K562 (cell line): Measurements from ENCODE around the gene KCNK7. TPM values are rescaled to one million over a fixed set of nuclear protein-coding genes. Genes with fewer than 3 reads are reported as not detected.
"Not testable (repeated sequence)": the region's sequence is repeated elsewhere in the genome, so short reads cannot be mapped to it uniquely, and the experiment has no call there.

Experiments
- ATAC-seq: fragments of 200-7000 bp; cut with Tn5 transposase; 3 replicates; pipeline ENCODE4 v1.9.1; 2020; ENCODE audit warnings: moderate library complexity
- BruUV-seq: library from RNA; stranded (reverse); fragments of 400-500 nt; replicated peaks from 2 replicates; lab custom pipeline; 2021; lab: Mats Ljungman, UMichigan
- CTCF ChIA-PET: fragments of 300-600 bp; formaldehyde crosslinking; extraction: SDS; loops from one replicate; lab custom pipeline; 2021; ENCODE audit warnings: low intra/inter-chr PET ratio; lab: Yijun Ruan, JAX
- POLR2A ChIA-PET: fragments of 300-600, 350-650 bp; sonication (Branson Sonifier 250); formaldehyde crosslinking; extraction: SDS; loops from one replicate; lab custom pipeline; 2021; ENCODE audit warnings: antibody characterized with exemption, inconsistent platforms; lab: Yijun Ruan, JAX
- DNase-seq, 4 experiments: peaks; one replicate each; pipeline versions ENCODE4 v3.0.0 to v3.0.0-alpha.2; 2011 to 2018; ENCODE audit warnings: low spot score in 3 of 4, mixed read lengths in 3 of 4; ENCODE audit errors: extremely low read depth in 1 of 4
- FAIRE-seq: peaks from 2 replicates; lab custom pipeline; 2011; peaks lifted over from hg19 to GRCh38; lab: Jason Lieb, UNC
- H2AFZ ChIP-seq: 2 replicates; pipeline ENCODE4 v1.6.0; 2011; ENCODE audit warnings: low read depth, low read length, control low read depth, inconsistent platforms
- H3K27ac ChIP-seq: fragments of 200-600 bp; 3 replicates; pipeline ENCODE4 v1.8.0; 2011; ENCODE audit warnings: low read depth, mild to moderate bottlenecking, control low read depth, inconsistent platforms, low read length, moderate library complexity, mixed read lengths; ENCODE audit errors: extremely low read depth
- H3K27me3 ChIP-seq, 2 experiments: fragments of 300-600 bp in 1 of 2; 2 replicates in 1 of 2; 3 replicates in 1 of 2; pipeline versions ENCODE4 v1.6.0 to v1.8.0; 2011; ENCODE audit warnings: inconsistent platforms in 2 of 2, low read length in 2 of 2, mild to moderate bottlenecking in 1 of 2, mixed read lengths in 1 of 2, moderate library complexity in 1 of 2; ENCODE audit not compliant: control insufficient read depth in 2 of 2, insufficient read depth in 2 of 2
- H3K36me3 ChIP-seq: fragments of 300-600 bp; 3 replicates; pipeline ENCODE4 v1.8.0; 2011; ENCODE audit warnings: mild to moderate bottlenecking, low read length, inconsistent platforms; ENCODE audit not compliant: control insufficient read depth, insufficient read depth
- H3K4me1 ChIP-seq, 2 experiments: fragments of 200-600 bp in 1 of 2; replicated peaks in 1 of 2; 2 replicates in 1 of 2; 3 replicates in 1 of 2; pipeline versions ENCODE4 v1.5.1 to v1.8.0; 2011; ENCODE audit warnings: inconsistent platforms in 2 of 2, low read length in 2 of 2, mild to moderate bottlenecking in 1 of 2, mixed read lengths in 1 of 2, moderate library complexity in 1 of 2; ENCODE audit not compliant: control insufficient read depth in 2 of 2, insufficient read depth in 2 of 2
- H3K4me2 ChIP-seq: 2 replicates; pipeline ENCODE4 v1.6.1; 2011; ENCODE audit warnings: low read length, control low read depth, inconsistent platforms, mixed read lengths; ENCODE audit not compliant: insufficient read depth
- H3K4me3 ChIP-seq: fragments of 200-600 bp; sonication (generic), shearing (Covaris generic); 2 replicates; pipeline ENCODE4 v1.5.1; 2016; ENCODE audit warnings: control low read depth, inconsistent platforms
- H3K79me2 ChIP-seq: fragments of 200-600 bp; 3 replicates; pipeline ENCODE4 v1.8.0; 2011; ENCODE audit warnings: low read length, inconsistent platforms; ENCODE audit not compliant: control insufficient read depth, insufficient read depth
- H3K9ac ChIP-seq, 2 experiments: 2 replicates each; pipeline versions ENCODE4 v1.6.0 to v1.6.1; 2011; ENCODE audit warnings: low read depth in 2 of 2, low read length in 2 of 2, control low read depth in 1 of 2, inconsistent platforms in 1 of 2, mild to moderate bottlenecking in 1 of 2, mixed read lengths in 1 of 2; ENCODE audit not compliant: insufficient read depth in 1 of 2
- H3K9me1 ChIP-seq: one replicate; pipeline ENCODE4 v1.6.0; 2011; ENCODE audit warnings: inconsistent platforms, mild to moderate bottlenecking, low read length, moderate library complexity; ENCODE audit not compliant: control insufficient read depth, insufficient read depth
- H3K9me3 ChIP-seq: replicated peaks from 2 replicates; pipeline ENCODE4 v1.5.1; 2011; ENCODE audit warnings: low read depth, low read length, inconsistent platforms; ENCODE audit not compliant: control insufficient read depth, insufficient read depth
- H4K20me1 ChIP-seq: replicated peaks from 2 replicates; pipeline ENCODE4 v1.6.1; 2011; ENCODE audit warnings: low read length, inconsistent platforms, mixed read lengths; ENCODE audit not compliant: control insufficient read depth, insufficient read depth
- BCOR ChIP-seq: fragments of 450-650 bp; IDR thresholded peaks from 2 replicates; pipeline ENCODE4 v1.6.1; 2016
- ESRRA ChIP-seq: fragments of 450-650 bp; IDR thresholded peaks from 2 replicates; pipeline ENCODE4 v1.6.1; 2014; ENCODE audit warnings: low read depth, mild to moderate bottlenecking, moderate library complexity, borderline replicate concordance
- FIP1L1 ChIP-seq: fragments of 200-400 bp; formaldehyde crosslinking; IDR thresholded peaks from 2 replicates; pipeline ENCODE4 v1.6.1; 2018; ENCODE audit warnings: mild to moderate bottlenecking, low read depth, low read length; ENCODE audit not compliant: poor library complexity, severe bottlenecking
- HDAC8 ChIP-seq: fragments of 450-650 bp; IDR thresholded peaks from 2 replicates; pipeline ENCODE4 v1.6.1; 2016; ENCODE audit warnings: mild to moderate bottlenecking, missing genetic modification characterization, moderate library complexity, missing compliant biosample characterization
- KDM1A ChIP-seq, 2 experiments: fragments of 450-650 bp; IDR thresholded peaks; 2 replicates each; pipeline ENCODE4 v1.6.1; 2016; ENCODE audit warnings: mild to moderate bottlenecking in 2 of 2
- RHOXF2B ChIP-seq: fragments of 250-450 bp; sonication (Bioruptor Pico); conservative IDR thresholded peaks from 2 replicates; pipeline ENCODE4 v1.5.1; 2021
- SMARCA4 ChIP-seq: fragments of 450-650 bp; IDR thresholded peaks from 2 replicates; pipeline ENCODE4 v1.6.1; 2016
- TBP ChIP-seq: optimal IDR thresholded peaks from 2 replicates; pipeline ENCODE3; 2011; ENCODE audit warnings: low read depth, low read length, improper control_type of control experiment
- TCF3 ChIP-seq: sonication (generic); formaldehyde crosslinking; IDR thresholded peaks from 2 replicates; pipeline ENCODE4 v1.4.0; 2020; ENCODE audit warnings: mild to moderate bottlenecking, missing genetic modification reagents
- ZNF212 ChIP-seq: fragments of 450-650 bp; formaldehyde crosslinking; IDR thresholded peaks from 2 replicates; pipeline ENCODE4 v1.4.0; 2020; ENCODE audit warnings: mild to moderate bottlenecking
- ZNF431 ChIP-seq: sonication (generic); formaldehyde crosslinking; IDR thresholded peaks from 2 replicates; pipeline ENCODE4 v1.8.0; 2022; ENCODE audit warnings: mild to moderate bottlenecking, missing genetic modification reagents
- WGBS: fragments of 100-300 bp; shearing (Covaris generic); methylation state at CpG from one replicate; pipeline ENCODE4 v1.1.6; 2016; ENCODE audit warnings: low coverage, mixed read lengths; ENCODE audit not compliant: insufficient coverage; ENCODE audit errors: missing lambda C conversion rate; 5-methylcytosine and 5-hydroxymethylcytosine counted together
- in situ Hi-C: fragments of 300-500 bp; cut with MboI; formaldehyde crosslinking; loops from 4 replicates; pipeline ENCODE4 v1.15.0; 2018; ENCODE audit warnings: inconsistent platforms, mixed read lengths
- intact Hi-C: fragments of 100-400 bp; cut with micrococcal nuclease; formaldehyde crosslinking; loops from 2 replicates; pipeline ENCODE4 v1.14.2; 2022
- polyA plus RNA-seq, 8 experiments: library from polyadenylated mRNA; depleted of rRNA in 4 of 8; stranded (reverse) in 5 of 8; unstranded in 3 of 8; fragments of >200 nt; fragmentation: Nextera tagmentation in 2 of 8; fragmentation: Illumina TruSeq in 1 of 8; extraction: Ambion mirVana in 2 of 8; extraction: Trizol in 1 of 8; gene quantifications; 2 replicates each; pipeline versions ENCODE4 v1.2.1 to v1.2.3, GENCODE V29; 2011 to 2014; ENCODE audit warnings: inconsistent platforms in 1 of 8, missing spikeins in 1 of 8
- total RNA-seq, 7 experiments: library from RNA; depleted of rRNA in 6 of 7; stranded (reverse); fragments of >200 nt in 6 of 7; fragmentation: Illumina TruSeq in 2 of 7; extraction: Trizol in 2 of 7; gene quantifications; 2 replicates each; pipeline versions ENCODE4 v1.2.1 to v1.2.3, GENCODE V29; 2011 to 2021; ENCODE audit warnings: low replicate concordance in 1 of 7
- TF ChIP-seq, protein P1 (sequence below): fragments of 450-650 bp; conservative IDR thresholded peaks from 2 replicates; pipeline ENCODE4 v1.6.1; 2016; ENCODE audit warnings: missing genetic modification characterization, low read depth, mild to moderate bottlenecking, missing compliant biosample characterization, moderate library complexity
- TF ChIP-seq, protein P2 (sequence below): fragments of 450-650 bp; IDR thresholded peaks from 2 replicates; pipeline ENCODE4 v1.6.1; 2016; ENCODE audit warnings: borderline replicate concordance

The KCNK7 gene
- total and polyA plus RNA-seq, 9 of the 15 experiments (the other 6 are each of a cell fraction or from before 2014, with no cell fraction given), result 0.07 to 0.40 TPM; not detected in 7

DNA sequence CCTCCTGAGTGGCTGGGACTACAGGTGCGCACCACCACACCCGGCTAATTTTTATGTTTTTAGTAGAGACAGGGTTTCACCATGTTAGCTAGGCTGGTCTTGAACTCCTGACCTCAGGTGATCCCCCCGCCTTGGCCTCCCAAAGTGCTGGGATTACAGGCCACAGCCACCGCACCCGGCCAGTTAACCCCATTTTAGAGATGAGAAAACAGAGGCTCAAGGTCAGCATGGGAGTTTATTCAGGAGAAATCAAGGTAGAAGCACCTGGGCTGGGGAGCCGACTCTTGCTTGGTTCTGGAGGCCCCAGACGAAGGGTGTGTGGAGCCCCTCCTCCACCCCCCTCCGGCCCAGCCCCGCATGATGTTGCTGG, 43.6 kb upstream of the KCNK7 start:
- Histone ChIP-seq H3K79me2 (peaks cover 20% of the 10 kb centered on the region), H3K4me1 (peaks cover 37 to 97% of the 10 kb centered on the region in 2 experiments), H3K36me3 (peaks cover 68% of the 10 kb centered on the region; the same call in 2 of the 3 replicates)
- H3K27ac ChIP-seq, H3K9me1 ChIP-seq, CTCF ChIA-PET, FAIRE-seq, H3K27me3 ChIP-seq, in situ Hi-C loops, H3K9me3 ChIP-seq, BruUV-seq, DNase-seq, ATAC-seq, H4K20me1 ChIP-seq, H3K4me2 ChIP-seq, H3K9ac ChIP-seq, H3K4me3 ChIP-seq, H2AFZ ChIP-seq: not testable (repeated sequence)
- intact Hi-C loops, result loop anchor here (2.0 to 5.0 kb wide), 3 partner anchors 14 to 68 kb away; no protein-coding TSS in a partner anchor
- POLR2A ChIA-PET, result interaction anchor here (0.5 to 6.2 kb wide), 2 partner anchors 12 to 131 kb away, joined by 3 to 56 read pairs; no protein-coding TSS in a partner anchor
- 95% methylated on average over 9 of the region's 9 CpGs for WGBS
- TF ChIP-seq KDM1A (IDR thresholded peaks at IDR 0.05), result peak; percentile 55 to 58
- TF ChIP-seq BCOR, result peak; percentile 77
- TF ChIP-seq ESRRA, result peak; percentile 94

DNA sequence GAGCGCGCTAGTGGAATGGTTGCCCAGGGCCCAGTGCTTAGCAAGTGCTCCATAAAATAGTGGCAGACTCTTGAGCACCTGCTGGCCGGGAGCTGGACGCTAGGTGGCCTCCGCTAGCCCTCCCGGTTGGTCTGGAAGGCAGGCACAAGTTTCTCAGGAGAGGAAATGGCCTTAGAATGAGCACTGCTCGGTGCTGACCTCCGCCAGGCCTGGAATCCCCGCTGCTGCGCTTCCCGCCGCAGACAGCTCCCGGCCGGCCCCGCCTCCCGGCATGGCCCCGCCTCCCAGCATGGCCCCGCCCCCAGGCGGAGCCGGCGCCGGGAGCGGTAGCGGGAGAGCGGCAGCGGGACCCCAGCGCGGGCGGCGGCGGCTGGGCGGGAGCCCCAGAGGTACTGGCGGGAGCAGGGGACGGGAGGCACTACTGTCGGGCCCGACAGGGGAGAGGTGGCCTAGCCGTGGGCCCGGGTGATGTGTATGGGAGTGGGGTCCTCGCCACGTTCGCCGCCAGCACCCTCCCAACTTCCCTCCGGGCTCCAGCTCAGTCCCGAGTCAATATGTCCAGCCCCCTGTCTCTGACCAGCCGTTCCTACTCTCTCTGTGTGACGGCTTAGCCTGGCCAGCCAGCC, 42.3 kb upstream of the KCNK7 start, which contains the start of gene SIPA1:
Gene SIPA1, plus strand, starts transcription at position 308 of the 626 bp plus-strand sequence. CDS start 2,821 bp downstream, outside the sequence.
- Histone ChIP-seq H3K4me3 (peak within 1 kb of the TSS; percentile 85), H3K4me2 (peak within 1 kb of the TSS; percentile 96), H3K36me3 (peaks cover 72% of the 10 kb centered on the region; the same call in 2 of the 3 replicates), H2AFZ (peak within 1 kb of the TSS; percentile 79), H3K27ac (peak within 1 kb of the TSS; percentile 93), H3K9me1 (peaks cover 8% of the 10 kb centered on the region), H3K4me1 (peaks cover 32 to 95% of the 10 kb centered on the region in 2 experiments), H3K9ac (peak within 1 kb of the TSS; percentile 89 to 96), H3K9me3 (no peaks in the 10 kb centered on the region), H3K27me3 (no peaks in the 10 kb centered on the region), H3K79me2 (peaks cover 20% of the 10 kb centered on the region), H4K20me1 (peaks cover 3% of the 10 kb centered on the region; the same call in 1 of the 2 replicates)
- ATAC-seq (peak; percentile 87), DNase-seq (peak; percentile 84 to 93 (median 87)), FAIRE-seq (peak; percentile 92)
- in situ Hi-C loops, result no loop called here
- BruUV-seq, result no TSS peak
- WGBS, result 5% methylated on average over 28 of the region's 46 CpGs
- ChIA-PET CTCF (no interaction called here), POLR2A (interaction anchor here (0.7 to 6.2 kb wide), 8 partner anchors 11 to 74 kb away, joined by 3 to 56 read pairs (median 4); partner anchors contain the start of genes KAT5, MAP3K11 and RELA)
- intact Hi-C loops, result loop anchor here (2.0 to 5.0 kb wide), 5 partner anchors 15 to 179 kb away; partner anchors contain the start of genes MAP3K11 and PCNX3
- TF ChIP-seq FIP1L1 (peak; percentile 23), ZNF212 (no peak), TCF3 (no peak; the same call in 1 of the 2 replicates), RHOXF2B (CRISPR knock-in tag) (no peak), ZNF431 (CRISPR knock-in tag) (no peak), HDAC8 (no peak), SMARCA4 (no peak), TBP (no peak)
- TF ChIP-seq, protein P1, sequence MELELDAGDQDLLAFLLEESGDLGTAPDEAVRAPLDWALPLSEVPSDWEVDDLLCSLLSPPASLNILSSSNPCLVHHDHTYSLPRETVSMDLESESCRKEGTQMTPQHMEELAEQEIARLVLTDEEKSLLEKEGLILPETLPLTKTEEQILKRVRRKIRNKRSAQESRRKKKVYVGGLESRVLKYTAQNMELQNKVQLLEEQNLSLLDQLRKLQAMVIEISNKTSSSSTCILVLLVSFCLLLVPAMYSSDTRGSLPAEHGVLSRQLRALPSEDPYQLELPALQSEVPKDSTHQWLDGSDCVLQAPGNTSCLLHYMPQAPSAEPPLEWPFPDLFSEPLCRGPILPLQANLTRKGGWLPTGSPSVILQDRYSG (tag), result no peak
- TF ChIP-seq, protein P2, sequence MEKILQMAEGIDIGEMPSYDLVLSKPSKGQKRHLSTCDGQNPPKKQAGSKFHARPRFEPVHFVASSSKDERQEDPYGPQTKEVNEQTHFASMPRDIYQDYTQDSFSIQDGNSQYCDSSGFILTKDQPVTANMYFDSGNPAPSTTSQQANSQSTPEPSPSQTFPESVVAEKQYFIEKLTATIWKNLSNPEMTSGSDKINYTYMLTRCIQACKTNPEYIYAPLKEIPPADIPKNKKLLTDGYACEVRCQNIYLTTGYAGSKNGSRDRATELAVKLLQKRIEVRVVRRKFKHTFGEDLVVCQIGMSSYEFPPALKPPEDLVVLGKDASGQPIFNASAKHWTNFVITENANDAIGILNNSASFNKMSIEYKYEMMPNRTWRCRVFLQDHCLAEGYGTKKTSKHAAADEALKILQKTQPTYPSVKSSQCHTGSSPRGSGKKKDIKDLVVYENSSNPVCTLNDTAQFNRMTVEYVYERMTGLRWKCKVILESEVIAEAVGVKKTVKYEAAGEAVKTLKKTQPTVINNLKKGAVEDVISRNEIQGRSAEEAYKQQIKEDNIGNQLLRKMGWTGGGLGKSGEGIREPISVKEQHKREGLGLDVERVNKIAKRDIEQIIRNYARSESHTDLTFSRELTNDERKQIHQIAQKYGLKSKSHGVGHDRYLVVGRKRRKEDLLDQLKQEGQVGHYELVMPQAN, result no peak
